Measurements from ENCODE around the gene SLC8A2.

The SLC8A2 gene

GRCh38 chr19:47381653-47382279, 89.9 kb downstream of the SLC8A2 start:
- no peak for DNase-seq
- TF ChIP-seq GATA1 (IDR thresholded peaks at IDR 0.05; ENCODE audit: low read depth, low read length): no peak
- TF ChIP-seq POLR2A (IDR thresholded peaks at IDR 0.05; ENCODE audit: low read length): no peak

- TF ChIP-seq GATA1 (IDR thresholded peaks at IDR 0.05; ENCODE audit: low read depth, low read length): no peak
- no peak for TF ChIP-seq POLR2A (IDR thresholded peaks at IDR 0.05; ENCODE audit: low read length)
- no peak for DNase-seq
Measured at GRCh38 chr19:47381121-47381520, 90.6 kb downstream of the SLC8A2 start.

- TF ChIP-seq GATA1 (IDR thresholded peaks at IDR 0.05; ENCODE audit: low read depth, low read length) (no peak), POLR2A (IDR thresholded peaks at IDR 0.05; ENCODE audit: low read length) (no peak)
- no peak for DNase-seq
Measured at GRCh38 chr19:47380559-47380958, 91.1 kb downstream of the SLC8A2 start.

GRCh38 chr19:47379381-47379938, 92.2 kb downstream of the SLC8A2 start:
- no peak for DNase-seq
- TF ChIP-seq POLR2A (IDR thresholded peaks at IDR 0.05; ENCODE audit: low read length) (no peak), GATA1 (IDR thresholded peaks at IDR 0.05; ENCODE audit: low read depth, low read length) (no peak)

- no peak for DNase-seq
- TF ChIP-seq POLR2A (IDR thresholded peaks at IDR 0.05; ENCODE audit: low read length): no peak
- no peak for TF ChIP-seq GATA1 (IDR thresholded peaks at IDR 0.05; ENCODE audit: low read depth, low read length)
Measured at GRCh38 chr19:47378246-47378645, 93.4 kb downstream of the SLC8A2 start.

All from erythroblast (primary cell).